Measurements from ENCODE around the gene TRMT2A. TPM values are rescaled to one million over a fixed set of nuclear protein-coding genes. Genes with fewer than 3 reads are reported as not detected.
A peak's percentile ranks its signal among the peaks of the same experiment; 100 is the strongest.

TRMT2A gene
- total RNA-seq, 1 experiment from 2014 or later = 66.7 TPM

GRCh38 chr22:20157430-20158183 lies 40.6 kb upstream of the TRMT2A start:
- POLR2A ChIA-PET = no interaction called here
- no peak overlapping the region for H3K27ac ChIP-seq (ENCODE audit: low read length)
- no TSS peak for BruUV-seq (replicated peaks)
- TF ChIP-seq TCF7L2 (IDR thresholded peaks at IDR 0.05; ENCODE audit: low read depth, low read length) (no peak), CTCF (IDR thresholded peaks at IDR 0.05) (no peak)
- in situ Hi-C loops (cut with HindIII; ENCODE audit: low pct_unique_long_range_greater_than_20kb, low sequenced_read_pairs) (no loop called here), intact Hi-C loops (cut with micrococcal nuclease; ENCODE audit: unreplicated experiment) (loop anchor here (2.0 kb wide), 1 partner anchor 127 kb away; no protein-coding TSS in a partner anchor)
- no peaks in the 10 kb centered on the region for H3K36me3 ChIP-seq (ENCODE audit: control insufficient read depth, insufficient read depth, low read length)
- no peak overlapping the region for H3K4me3 ChIP-seq (ENCODE audit: low read depth in 2 of 2, low read length in 2 of 2)
- CTCF ChIA-PET = interaction anchor here (0.6 kb wide), 1 partner anchor 127 kb away, joined by 3 read pairs; no protein-coding TSS in a partner anchor
- no peaks in the 10 kb centered on the region for H3K9me3 ChIP-seq (ENCODE audit: control insufficient read depth, insufficient read depth, low read depth, low read length)
- no peaks in the 10 kb centered on the region for H3K4me1 ChIP-seq (ENCODE audit: control insufficient read depth, insufficient read depth, low read length)
- ATAC-seq = peak; percentile 26; the same call in 1 of the 2 replicates
- no peak for DNase-seq (ENCODE audit: low read depth, low spot score)
- no peaks in the 10 kb centered on the region for H3K27me3 ChIP-seq (ENCODE audit: control insufficient read depth, insufficient read depth, low read length)

- in situ Hi-C loops (cut with HindIII; ENCODE audit: low pct_unique_long_range_greater_than_20kb, low sequenced_read_pairs) = no loop called here
- Histone ChIP-seq H3K27ac (ENCODE audit: low read length) (no peak overlapping the region), H3K4me3 (ENCODE audit: low read depth in 2 of 2, low read length in 2 of 2) (no peak overlapping the region), H3K36me3 (ENCODE audit: control insufficient read depth, insufficient read depth, low read length) (no peaks in the 10 kb centered on the region), H3K27me3 (ENCODE audit: control insufficient read depth, insufficient read depth, low read length) (no peaks in the 10 kb centered on the region), H3K9me3 (ENCODE audit: control insufficient read depth, insufficient read depth, low read depth, low read length) (no peaks in the 10 kb centered on the region), H3K4me1 (ENCODE audit: control insufficient read depth, insufficient read depth, low read length) (no peaks in the 10 kb centered on the region)
- TF ChIP-seq TCF7L2 (IDR thresholded peaks at IDR 0.05; ENCODE audit: low read depth, low read length) (no peak), REST (IDR thresholded peaks at IDR 0.05; ENCODE audit: insufficient read depth in 1 of 2, low read depth in 2 of 2, low read length in 1 of 2) (0 out of 4 replicates have a peak, but pooled peaks of 1 of the 2 experiments have one; percentile 9), CTCF (IDR thresholded peaks at IDR 0.05) (peak; percentile 89), POLR2AphosphoS5 (IDR thresholded peaks at IDR 0.05; ENCODE audit: low read depth, low read length) (no peak)
- POLR2A ChIA-PET = no interaction called here
- BruUV-seq (replicated peaks) = no TSS peak
- ATAC-seq = peak; percentile 92
- DNase-seq (ENCODE audit: low read depth, low spot score) = peak; percentile 64
- CTCF ChIA-PET = interaction anchor here (0.6 kb wide), 1 partner anchor 128 kb away, joined by 3 read pairs; no protein-coding TSS in a partner anchor
- intact Hi-C loops (cut with micrococcal nuclease; ENCODE audit: unreplicated experiment) = loop anchor here (2.0 kb wide), 1 partner anchor 128 kb away; no protein-coding TSS in a partner anchor
Observed at GRCh38 chr22:20156611-20157429, 39.8 kb upstream of the TRMT2A start.

Measured in Panc1 (cell line).